ENCODE data around the gene GRK5.

GRK5 gene

GRCh38 chr10:119207713-119208552 lies 562 bp downstream of the GRK5 start:
- DNase-seq (ENCODE audit: low read depth): no peak
- H3K4me3 ChIP-seq (ENCODE audit: low read depth, low read length): peak overlapping the region; percentile 58
- TF ChIP-seq, protein P1, sequence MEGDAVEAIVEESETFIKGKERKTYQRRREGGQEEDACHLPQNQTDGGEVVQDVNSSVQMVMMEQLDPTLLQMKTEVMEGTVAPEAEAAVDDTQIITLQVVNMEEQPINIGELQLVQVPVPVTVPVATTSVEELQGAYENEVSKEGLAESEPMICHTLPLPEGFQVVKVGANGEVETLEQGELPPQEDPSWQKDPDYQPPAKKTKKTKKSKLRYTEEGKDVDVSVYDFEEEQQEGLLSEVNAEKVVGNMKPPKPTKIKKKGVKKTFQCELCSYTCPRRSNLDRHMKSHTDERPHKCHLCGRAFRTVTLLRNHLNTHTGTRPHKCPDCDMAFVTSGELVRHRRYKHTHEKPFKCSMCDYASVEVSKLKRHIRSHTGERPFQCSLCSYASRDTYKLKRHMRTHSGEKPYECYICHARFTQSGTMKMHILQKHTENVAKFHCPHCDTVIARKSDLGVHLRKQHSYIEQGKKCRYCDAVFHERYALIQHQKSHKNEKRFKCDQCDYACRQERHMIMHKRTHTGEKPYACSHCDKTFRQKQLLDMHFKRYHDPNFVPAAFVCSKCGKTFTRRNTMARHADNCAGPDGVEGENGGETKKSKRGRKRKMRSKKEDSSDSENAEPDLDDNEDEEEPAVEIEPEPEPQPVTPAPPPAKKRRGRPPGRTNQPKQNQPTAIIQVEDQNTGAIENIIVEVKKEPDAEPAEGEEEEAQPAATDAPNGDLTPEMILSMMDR (IDR thresholded peaks at IDR 0.05; ENCODE audit: control insufficient read depth, extremely low read depth, insufficient read depth): no peak

DNA sequence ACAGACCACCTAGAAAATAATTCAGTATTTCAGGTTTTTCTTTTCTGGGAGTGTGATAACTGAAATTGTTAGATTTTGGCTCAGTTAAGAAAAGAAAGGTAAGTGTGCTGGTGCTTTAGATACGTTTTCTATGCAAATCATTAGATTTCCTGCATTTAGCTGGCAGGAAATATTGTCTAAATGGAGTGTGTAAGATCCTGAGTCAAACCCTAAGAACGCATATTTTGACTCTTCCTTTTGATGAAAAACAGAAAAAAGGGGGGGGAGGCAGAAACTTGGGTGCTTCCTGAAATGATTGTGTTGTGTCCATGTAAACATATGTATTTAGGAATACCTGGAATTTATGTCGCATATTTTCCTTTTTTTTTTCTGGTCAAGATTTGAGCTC lies 1.2 kb downstream of the GRK5 start:
- no peak for DNase-seq (ENCODE audit: low read depth)
- peak overlapping the region; percentile 58 for H3K4me3 ChIP-seq (ENCODE audit: low read depth, low read length)
- TF ChIP-seq, protein P1 (IDR thresholded peaks at IDR 0.05; ENCODE audit: control insufficient read depth, extremely low read depth, insufficient read depth): no peak

- no peak overlapping the region for H3K4me3 ChIP-seq (ENCODE audit: low read depth, low read length)
- TF ChIP-seq, protein P1 (IDR thresholded peaks at IDR 0.05; ENCODE audit: control insufficient read depth, extremely low read depth, insufficient read depth): peak; percentile 76
- no peak for DNase-seq (ENCODE audit: low read depth)
These were observed 1.8 kb downstream of the GRK5 start for GRCh38 chr10:119209035-119209735.

- no peak overlapping the region for H3K4me3 ChIP-seq (ENCODE audit: low read depth, low read length)
- TF ChIP-seq, protein P1 (IDR thresholded peaks at IDR 0.05; ENCODE audit: control insufficient read depth, extremely low read depth, insufficient read depth): no peak
- no peak for DNase-seq (ENCODE audit: low read depth)
These were observed 2.5 kb downstream of the GRK5 start for GRCh38 chr10:119209736-119210355.

DNA sequence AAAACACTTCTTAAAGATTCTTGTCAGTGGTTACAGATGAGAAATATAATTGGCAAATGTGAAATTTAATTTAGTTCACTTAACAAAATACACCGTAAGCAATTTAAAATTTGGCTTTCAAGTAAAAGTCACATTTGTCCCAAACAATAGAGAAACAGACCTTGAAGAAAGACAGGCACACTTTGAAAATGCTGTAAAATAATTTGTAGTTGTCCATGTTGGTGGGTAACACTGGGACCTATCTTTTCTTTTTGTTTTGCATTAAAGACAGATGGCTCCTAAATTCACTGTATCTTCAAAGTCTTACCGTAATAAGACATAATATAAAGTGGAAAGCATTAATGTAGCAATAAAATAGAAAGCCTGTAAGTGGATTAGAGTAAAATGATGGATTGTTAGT lies 3.3 kb downstream of the GRK5 start:
- no peak for DNase-seq (ENCODE audit: low read depth)
- TF ChIP-seq, protein P1 (IDR thresholded peaks at IDR 0.05; ENCODE audit: control insufficient read depth, extremely low read depth, insufficient read depth): no peak
- H3K4me3 ChIP-seq (ENCODE audit: low read depth, low read length): no peak overlapping the region

- no peak overlapping the region for H3K4me3 ChIP-seq (ENCODE audit: low read depth, low read length)
- TF ChIP-seq, protein P1 (IDR thresholded peaks at IDR 0.05; ENCODE audit: control insufficient read depth, extremely low read depth, insufficient read depth): no peak
- peak; percentile 45 for DNase-seq (ENCODE audit: low read depth)
These were observed 3.8 kb downstream of the GRK5 start for GRCh38 chr10:119211176-119211575.
